Mucosa of rectum (tissue), 2 donors: ENCODE measurements around the gene TRAPPC11.

ENCODE experiments used
- H3K27ac ChIP-seq, 2 donors: one replicate each; pipeline ENCODE4 v1.7.0; 2013; ENCODE audit warnings: inconsistent platforms in 2 of 2, low read depth in 2 of 2, low read length in 2 of 2
- H3K27me3 ChIP-seq, 2 donors: one replicate each; pipeline ENCODE4 v1.7.0; 2013; ENCODE audit warnings: low read length in 2 of 2; ENCODE audit not compliant: control insufficient read depth in 2 of 2, insufficient read depth in 2 of 2
- H3K36me3 ChIP-seq, 2 donors: one replicate each; pipeline ENCODE4 v1.7.0; 2013; ENCODE audit warnings: low read length in 2 of 2; ENCODE audit not compliant: control insufficient read depth in 2 of 2, insufficient read depth in 2 of 2
- H3K4me1 ChIP-seq, 2 donors: one replicate each; pipeline ENCODE4 v1.7.0; 2013; ENCODE audit warnings: low read length in 2 of 2, mild to moderate bottlenecking in 1 of 2; ENCODE audit not compliant: control insufficient read depth in 2 of 2, insufficient read depth in 2 of 2
- H3K4me3 ChIP-seq, 2 donors: one replicate each; pipeline ENCODE4 v1.7.0; 2013; ENCODE audit warnings: low read length in 2 of 2
- H3K9ac ChIP-seq, 2 donors: one replicate each; pipeline ENCODE4 v1.7.0; 2013; ENCODE audit warnings: low read length in 2 of 2, low read depth in 1 of 2, mild to moderate bottlenecking in 1 of 2
- H3K9me3 ChIP-seq, 2 donors: one replicate each; pipeline ENCODE4 v1.7.0; 2013; ENCODE audit warnings: low read length in 2 of 2; ENCODE audit not compliant: control insufficient read depth in 2 of 2
- donor health status: healthy.
- donor health status: Normal muscosa, but diverticular disease.

Gene TRAPPC11

DNA sequence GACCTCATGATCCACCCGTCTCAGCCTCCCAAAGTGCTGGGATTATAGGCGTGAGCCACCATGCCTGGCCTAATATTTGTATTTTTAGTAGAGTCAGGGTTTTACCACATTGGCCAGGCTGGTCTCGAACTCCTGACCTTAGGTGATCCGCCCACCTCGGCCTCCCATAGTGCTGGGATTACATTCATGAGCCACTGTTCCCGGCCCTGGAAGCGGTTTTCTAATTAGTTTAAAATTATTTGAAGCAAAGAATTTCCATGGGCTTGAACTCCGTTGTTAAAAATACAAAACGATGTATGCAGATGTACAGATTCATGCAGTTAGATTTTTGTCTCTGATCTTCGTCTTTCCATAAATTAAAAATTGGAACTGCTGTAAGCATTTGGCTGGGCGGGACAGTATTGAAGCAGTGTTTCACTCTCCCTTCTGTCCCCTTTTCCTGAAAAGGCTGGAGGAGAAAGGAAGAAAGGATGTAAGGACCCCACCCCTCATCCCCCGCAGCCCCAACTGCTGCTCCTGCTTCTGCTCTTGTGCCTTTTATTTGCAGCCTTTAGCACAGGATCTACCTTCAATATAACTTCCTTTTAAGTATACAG lies 12.0 kb downstream of the TRAPPC11 start:
- H3K4me3 ChIP-seq = no peak overlapping the region
- H3K9me3 ChIP-seq = no peaks in the 10 kb centered on the region
- no peaks in the 10 kb centered on the region for H3K27me3 ChIP-seq
- no peak overlapping the region for H3K9ac ChIP-seq
- H3K36me3 ChIP-seq = peaks cover 31 to 43% of the 10 kb centered on the region in 2 donors
- no peak overlapping the region for H3K27ac ChIP-seq
- no peaks in the 10 kb centered on the region for H3K4me1 ChIP-seq

GRCh38 chr4:183674153-183674552 lies 15.1 kb downstream of the TRAPPC11 start:
- no peak overlapping the region for H3K9ac ChIP-seq
- no peak overlapping the region for H3K4me3 ChIP-seq
- H3K36me3 ChIP-seq = peaks cover 18 to 22% of the 10 kb centered on the region in 2 donors
- H3K27ac ChIP-seq = no peak overlapping the region
- no peaks in the 10 kb centered on the region for H3K27me3 ChIP-seq
- H3K9me3 ChIP-seq = no peaks in the 10 kb centered on the region
- no peaks in the 10 kb centered on the region for H3K4me1 ChIP-seq

DNA sequence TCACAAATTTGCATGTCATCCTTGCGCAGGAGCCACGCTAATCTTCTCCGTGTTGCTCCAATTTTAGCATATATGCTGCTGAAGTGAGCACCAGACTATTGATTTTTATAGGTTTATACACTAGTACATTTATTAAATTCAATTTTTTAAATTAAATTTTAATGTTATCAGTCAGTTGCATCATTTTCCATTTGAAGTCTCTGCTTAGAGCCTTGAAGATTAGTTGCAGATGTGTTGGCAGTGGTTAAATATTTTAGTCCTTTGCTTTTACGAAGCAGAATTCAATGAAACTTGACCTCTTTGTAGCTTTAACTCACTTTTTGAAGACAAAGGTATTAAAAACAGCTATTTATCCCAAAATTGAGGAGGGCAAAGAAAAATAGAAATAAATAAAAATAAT lies 16.5 kb downstream of the TRAPPC11 start:
- H3K9ac ChIP-seq = no peak overlapping the region
- no peaks in the 10 kb centered on the region for H3K9me3 ChIP-seq
- H3K4me3 ChIP-seq = no peak overlapping the region
- peaks cover 12 to 18% of the 10 kb centered on the region in 2 donors for H3K36me3 ChIP-seq
- no peaks in the 10 kb centered on the region for H3K27me3 ChIP-seq
- H3K27ac ChIP-seq = no peak overlapping the region
- H3K4me1 ChIP-seq = no peaks in the 10 kb centered on the region

- Histone ChIP-seq H3K4me1 (no peaks in the 10 kb centered on the region), H3K36me3 (peaks cover 31 to 39% of the 10 kb centered on the region in 2 donors), H3K27ac (no peak overlapping the region), H3K4me3 (no peak overlapping the region), H3K27me3 (no peaks in the 10 kb centered on the region), H3K9ac (no peak overlapping the region), H3K9me3 (no peaks in the 10 kb centered on the region)
These were observed 22.0 kb downstream of the TRAPPC11 start for GRCh38 chr4:183681119-183681518.

GRCh38 chr4:183686461-183686860 lies 27.4 kb downstream of the TRAPPC11 start:
- Histone ChIP-seq H3K4me1 (no peaks in the 10 kb centered on the region), H3K9me3 (no peaks in the 10 kb centered on the region), H3K4me3 (no peak overlapping the region), H3K27ac (no peak overlapping the region), H3K36me3 (peaks cover 32 to 51% of the 10 kb centered on the region in 2 donors), H3K27me3 (no peaks in the 10 kb centered on the region), H3K9ac (no peak overlapping the region)

- Histone ChIP-seq H3K9me3 (no peaks in the 10 kb centered on the region), H3K36me3 (peaks cover 46 to 61% of the 10 kb centered on the region in 2 donors), H3K27me3 (no peaks in the 10 kb centered on the region), H3K4me3 (no peak overlapping the region), H3K4me1 (no peaks in the 10 kb centered on the region), H3K9ac (no peak overlapping the region), H3K27ac (no peak overlapping the region)
These were observed 29.1 kb downstream of the TRAPPC11 start for GRCh38 chr4:183688216-183688615.

GRCh38 chr4:183691006-183691405 lies 31.9 kb downstream of the TRAPPC11 start:
- Histone ChIP-seq H3K27ac (no peak overlapping the region), H3K36me3 (peaks cover 42 to 61% of the 10 kb centered on the region in 2 donors), H3K4me3 (no peak overlapping the region), H3K9ac (no peak overlapping the region), H3K9me3 (no peaks in the 10 kb centered on the region), H3K4me1 (no peaks in the 10 kb centered on the region), H3K27me3 (no peaks in the 10 kb centered on the region)

DNA sequence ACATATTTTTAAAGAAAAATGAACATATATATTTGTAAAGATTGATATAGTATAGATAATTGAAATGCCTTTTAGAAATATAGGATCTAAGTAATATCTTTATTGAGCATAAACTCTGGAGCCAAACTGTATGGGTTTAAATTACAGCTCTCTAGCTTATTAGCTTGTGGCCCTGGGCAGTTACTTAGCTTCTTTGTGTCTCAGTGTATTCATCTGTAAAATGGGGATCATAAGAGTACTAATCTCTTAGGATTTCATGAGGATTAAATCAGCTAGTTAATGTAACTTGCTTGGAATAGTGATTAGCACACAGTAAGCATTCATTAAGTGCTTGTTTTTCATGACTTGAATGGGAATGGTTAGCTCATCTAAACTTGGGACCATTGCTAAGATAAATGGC lies 32.8 kb downstream of the TRAPPC11 start:
- Histone ChIP-seq H3K9me3 (no peaks in the 10 kb centered on the region), H3K4me3 (no peak overlapping the region), H3K27ac (no peak overlapping the region), H3K4me1 (no peaks in the 10 kb centered on the region), H3K27me3 (no peaks in the 10 kb centered on the region), H3K9ac (no peak overlapping the region), H3K36me3 (peaks cover 42 to 63% of the 10 kb centered on the region in 2 donors)

DNA sequence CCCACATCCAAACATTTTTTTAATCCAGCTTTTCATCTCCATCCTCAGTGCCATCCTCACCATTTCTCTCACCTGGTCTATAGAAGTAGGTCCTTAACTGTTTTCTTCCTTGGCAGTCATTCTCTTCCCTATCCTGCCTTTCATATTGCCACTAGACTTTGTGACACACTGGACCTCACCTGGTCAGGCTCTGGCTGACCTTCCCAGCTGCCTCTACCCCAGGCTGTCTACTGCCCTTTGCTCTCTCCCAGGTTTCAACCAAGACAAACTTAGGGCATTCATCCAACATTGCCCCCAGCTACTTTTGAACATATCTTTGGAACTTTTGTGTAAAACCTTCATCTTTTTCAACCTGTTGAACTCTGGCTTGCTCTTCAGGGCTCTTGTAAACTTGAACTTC lies 39.8 kb downstream of the TRAPPC11 start:
- Histone ChIP-seq H3K27ac (no peak overlapping the region), H3K4me1 (no peaks in the 10 kb centered on the region)

DNA sequence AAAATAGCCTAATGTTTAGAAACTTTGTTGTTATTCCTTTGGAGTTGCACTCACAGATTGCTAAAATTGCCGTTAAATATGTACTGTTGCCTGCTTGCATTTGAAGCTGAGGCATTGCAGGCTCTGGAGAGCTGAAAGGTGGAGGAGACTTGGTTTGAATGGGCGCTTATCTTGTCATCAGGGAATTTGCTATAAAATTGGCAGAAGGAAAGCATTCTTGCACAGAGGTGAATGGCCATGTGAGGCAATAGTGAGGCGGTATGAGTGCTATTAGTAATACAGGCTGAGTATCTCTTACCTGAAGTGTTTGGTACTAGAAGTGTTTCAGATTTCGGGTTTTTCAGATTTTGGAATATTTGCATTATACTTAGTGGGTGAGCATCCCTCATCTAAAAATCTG lies 41.3 kb downstream of the TRAPPC11 start:
- Histone ChIP-seq H3K4me1 (no peaks in the 10 kb centered on the region), H3K27ac (no peak overlapping the region), H3K36me3 (peaks cover 66 to 71% of the 10 kb centered on the region in 2 donors), H3K27me3 (no peaks in the 10 kb centered on the region), H3K4me3 (no peak overlapping the region), H3K9ac (no peak overlapping the region), H3K9me3 (no peaks in the 10 kb centered on the region)

More for the DNA sequence above, 39.8 kb downstream of the TRAPPC11 start:
- peaks cover 68 to 78% of the 10 kb centered on the region in 2 donors for H3K36me3 ChIP-seq
- no peak overlapping the region for H3K9ac ChIP-seq
- H3K4me3 ChIP-seq = no peak overlapping the region
- no peaks in the 10 kb centered on the region for H3K9me3 ChIP-seq
- H3K27me3 ChIP-seq = no peaks in the 10 kb centered on the region
